ENCODE data around the gene RNF152. TPM values are rescaled to one million over a fixed set of nuclear protein-coding genes. Genes with fewer than 3 reads are reported as not detected.

Gene RNF152
- total and polyA plus RNA-seq, 3 experiments from 2014 or later: 0.13 to 0.38 TPM; not detected in 1

- H3K27me3 ChIP-seq (ENCODE audit: insufficient read depth, low read length, poor library complexity, severe bottlenecking): no peaks in the 10 kb centered on the region
- H3K4me3 ChIP-seq (ENCODE audit: low read length): no peak overlapping the region
- ChIA-PET POLR2A (no interaction called here), CTCF (no interaction called here)
- H3K27ac ChIP-seq (ENCODE audit: low read depth, low read length): no peak overlapping the region
- peaks cover 0 to 4% (median 0%) of the 10 kb centered on the region in 3 donors for H3K4me1 Mint-ChIP-seq
- peak overlapping the region in 1 of 7 donors; percentile 43 for H3K4me3 Mint-ChIP-seq
- no peaks in the 10 kb centered on the region for H3K4me1 ChIP-seq (ENCODE audit: insufficient read depth, low read length)
- H3K9me3 ChIP-seq (ENCODE audit: low read length): no peaks in the 10 kb centered on the region
- peaks cover 0 to 3% (median 0%) of the 10 kb centered on the region in 3 donors for H3K36me3 Mint-ChIP-seq
- DNase-seq: no peak
- no peaks in the 10 kb centered on the region for H3K36me3 ChIP-seq (ENCODE audit: insufficient read depth, low read length)
- H3K27me3 Mint-ChIP-seq: peaks cover 8 to 36% of the 10 kb centered on the region in 2 donors
- no peak overlapping the region for H3K27ac Mint-ChIP-seq
- peaks cover 0 to 3% (median 0%) of the 10 kb centered on the region in 5 donors for H3K9me3 Mint-ChIP-seq
Observed at GRCh38 chr18:61847164-61847791, 45.5 kb downstream of the RNF152 start.

DNA sequence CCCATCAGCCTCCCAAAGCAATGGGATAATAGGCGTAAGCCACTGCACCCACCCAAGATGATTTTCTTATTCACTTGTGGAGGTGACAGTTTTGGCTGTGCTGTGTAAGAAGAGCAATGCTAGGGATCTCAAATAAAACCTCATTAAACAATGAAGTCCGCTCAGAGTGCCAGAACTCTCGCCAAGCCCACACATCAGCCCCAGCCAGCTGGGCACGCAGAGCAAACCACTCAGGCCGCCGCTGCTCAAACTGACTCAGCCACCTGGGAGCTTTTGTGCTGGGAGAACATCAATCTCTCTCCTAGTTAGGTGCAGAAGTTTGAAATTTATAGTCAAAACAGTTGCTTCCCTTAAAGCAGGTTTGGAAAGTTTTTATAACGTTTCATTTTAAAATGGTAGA, 47.6 kb downstream of the RNF152 start:
- H3K4me1 ChIP-seq (ENCODE audit: insufficient read depth, low read length): no peaks in the 10 kb centered on the region
- no peak overlapping the region for H3K4me3 Mint-ChIP-seq
- peaks cover 0 to 3% (median 0%) of the 10 kb centered on the region in 3 donors for H3K36me3 Mint-ChIP-seq
- DNase-seq: no peak
- H3K9me3 ChIP-seq (ENCODE audit: low read length): no peaks in the 10 kb centered on the region
- H3K27ac Mint-ChIP-seq: no peak overlapping the region
- CTCF ChIA-PET: no interaction called here
- H3K27me3 ChIP-seq (ENCODE audit: insufficient read depth, low read length, poor library complexity, severe bottlenecking): no peaks in the 10 kb centered on the region
- peaks cover 8 to 36% of the 10 kb centered on the region in 2 donors for H3K27me3 Mint-ChIP-seq
- peaks cover 0 to 4% (median 0%) of the 10 kb centered on the region in 3 donors for H3K4me1 Mint-ChIP-seq
- no peak overlapping the region for H3K4me3 ChIP-seq (ENCODE audit: low read length)
- H3K36me3 ChIP-seq (ENCODE audit: insufficient read depth, low read length): no peaks in the 10 kb centered on the region
- H3K27ac ChIP-seq (ENCODE audit: low read depth, low read length): no peak overlapping the region
- POLR2A ChIA-PET: no interaction called here
- H3K9me3 Mint-ChIP-seq: peaks cover 0 to 3% (median 0%) of the 10 kb centered on the region in 5 donors

GRCh38 chr18:61844726-61845125, 48.1 kb downstream of the RNF152 start:
- peaks cover 0 to 3% (median 0%) of the 10 kb centered on the region in 5 donors for H3K9me3 Mint-ChIP-seq
- ChIA-PET CTCF (no interaction called here), POLR2A (no interaction called here)
- no peak for DNase-seq
- peaks cover 8 to 36% of the 10 kb centered on the region in 2 donors for H3K27me3 Mint-ChIP-seq
- H3K27me3 ChIP-seq (ENCODE audit: insufficient read depth, low read length, poor library complexity, severe bottlenecking): no peaks in the 10 kb centered on the region
- no peaks in the 10 kb centered on the region for H3K4me1 ChIP-seq (ENCODE audit: insufficient read depth, low read length)
- no peak overlapping the region for H3K27ac ChIP-seq (ENCODE audit: low read depth, low read length)
- H3K27ac Mint-ChIP-seq: no peak overlapping the region
- no peaks in the 10 kb centered on the region for H3K9me3 ChIP-seq (ENCODE audit: low read length)
- H3K4me1 Mint-ChIP-seq: peaks cover 0 to 4% (median 0%) of the 10 kb centered on the region in 3 donors
- H3K36me3 Mint-ChIP-seq: peaks cover 0 to 3% (median 0%) of the 10 kb centered on the region in 3 donors
- no peak overlapping the region for H3K4me3 Mint-ChIP-seq
- no peak overlapping the region for H3K4me3 ChIP-seq (ENCODE audit: low read length)
- H3K36me3 ChIP-seq (ENCODE audit: insufficient read depth, low read length): no peaks in the 10 kb centered on the region

GRCh38 chr18:61842146-61842545, 50.7 kb downstream of the RNF152 start:
- Mint-ChIP-seq H3K9me3 (peaks cover 0 to 3% (median 0%) of the 10 kb centered on the region in 5 donors), H3K27me3 (peaks cover 5 to 34% of the 10 kb centered on the region in 2 donors), H3K27ac (peak overlapping the region in 1 of 8 donors; percentile 5), H3K36me3 (peaks cover 0 to 3% (median 0%) of the 10 kb centered on the region in 3 donors), H3K4me3 (no peak overlapping the region), H3K4me1 (no peaks in the 10 kb centered on the region)
- Histone ChIP-seq H3K27me3 (ENCODE audit: insufficient read depth, low read length, poor library complexity, severe bottlenecking) (no peaks in the 10 kb centered on the region), H3K4me1 (ENCODE audit: insufficient read depth, low read length) (no peaks in the 10 kb centered on the region), H3K4me3 (ENCODE audit: low read length) (no peak overlapping the region), H3K36me3 (ENCODE audit: insufficient read depth, low read length) (no peaks in the 10 kb centered on the region), H3K27ac (ENCODE audit: low read depth, low read length) (no peak overlapping the region), H3K9me3 (ENCODE audit: low read length) (no peaks in the 10 kb centered on the region)
- ChIA-PET CTCF (no interaction called here), POLR2A (no interaction called here)
- DNase-seq: no peak

GRCh38 chr18:61841706-61842105, 51.1 kb downstream of the RNF152 start:
- Histone ChIP-seq H3K4me1 (ENCODE audit: insufficient read depth, low read length) (no peaks in the 10 kb centered on the region), H3K27me3 (ENCODE audit: insufficient read depth, low read length, poor library complexity, severe bottlenecking) (no peaks in the 10 kb centered on the region), H3K36me3 (ENCODE audit: insufficient read depth, low read length) (no peaks in the 10 kb centered on the region), H3K9me3 (ENCODE audit: low read length) (no peaks in the 10 kb centered on the region), H3K4me3 (ENCODE audit: low read length) (no peak overlapping the region), H3K27ac (ENCODE audit: low read depth, low read length) (no peak overlapping the region)
- Mint-ChIP-seq H3K9me3 (peaks cover 0 to 3% (median 0%) of the 10 kb centered on the region in 5 donors), H3K4me1 (no peaks in the 10 kb centered on the region), H3K27ac (no peak overlapping the region), H3K36me3 (peaks cover 0 to 3% (median 0%) of the 10 kb centered on the region in 3 donors), H3K4me3 (no peak overlapping the region), H3K27me3 (peaks cover 5 to 30% of the 10 kb centered on the region in 2 donors)
- ChIA-PET POLR2A (no interaction called here), CTCF (no interaction called here)
- DNase-seq: no peak

GRCh38 chr18:61840324-61840723, 52.5 kb downstream of the RNF152 start:
- ChIA-PET POLR2A (no interaction called here), CTCF (no interaction called here)
- Mint-ChIP-seq H3K4me1 (no peaks in the 10 kb centered on the region), H3K9me3 (no peaks in the 10 kb centered on the region), H3K27me3 (peaks cover 4 to 20% of the 10 kb centered on the region in 2 donors), H3K27ac (no peak overlapping the region), H3K4me3 (no peak overlapping the region), H3K36me3 (peaks cover 0 to 3% (median 0%) of the 10 kb centered on the region in 3 donors)
- no peaks in the 10 kb centered on the region for H3K9me3 ChIP-seq (ENCODE audit: low read length)
- no peaks in the 10 kb centered on the region for H3K27me3 ChIP-seq (ENCODE audit: insufficient read depth, low read length, poor library complexity, severe bottlenecking)
- DNase-seq: no peak
- no peaks in the 10 kb centered on the region for H3K4me1 ChIP-seq (ENCODE audit: insufficient read depth, low read length)
- H3K4me3 ChIP-seq (ENCODE audit: low read length): no peak overlapping the region
- no peaks in the 10 kb centered on the region for H3K36me3 ChIP-seq (ENCODE audit: insufficient read depth, low read length)
- no peak overlapping the region for H3K27ac ChIP-seq (ENCODE audit: low read depth, low read length)

- CTCF ChIA-PET: no interaction called here
Observed at GRCh38 chr18:61838521-61838920, 54.3 kb downstream of the RNF152 start.

GRCh38 chr18:61833978-61834377, 58.8 kb downstream of the RNF152 start:
- H3K27me3 Mint-ChIP-seq: peaks cover 7 to 18% of the 10 kb centered on the region in 2 donors
- H3K9me3 Mint-ChIP-seq: no peaks in the 10 kb centered on the region
- H3K4me1 ChIP-seq (ENCODE audit: insufficient read depth, low read length): peaks cover 16% of the 10 kb centered on the region
- peaks cover 0 to 3% (median 0%) of the 10 kb centered on the region in 3 donors for H3K36me3 Mint-ChIP-seq
- H3K27ac ChIP-seq (ENCODE audit: low read depth, low read length): no peak overlapping the region
- H3K27me3 ChIP-seq (ENCODE audit: insufficient read depth, low read length, poor library complexity, severe bottlenecking): no peaks in the 10 kb centered on the region
- H3K4me1 Mint-ChIP-seq: peaks cover 17 to 25% (median 19%) of the 10 kb centered on the region in 3 donors
- peak overlapping the region in 3 of 7 donors; percentile 24 to 42 (median 30) for H3K4me3 Mint-ChIP-seq
- H3K4me3 ChIP-seq (ENCODE audit: low read length): no peak overlapping the region
- H3K9me3 ChIP-seq (ENCODE audit: low read length): no peaks in the 10 kb centered on the region
- H3K36me3 ChIP-seq (ENCODE audit: insufficient read depth, low read length): no peaks in the 10 kb centered on the region
- CTCF ChIA-PET: interaction anchor here (1.0 kb wide), 1 partner anchor 297 kb away, joined by 3 read pairs; no protein-coding TSS in a partner anchor
- POLR2A ChIA-PET: no interaction called here
- no peak for DNase-seq
- H3K27ac Mint-ChIP-seq: peak overlapping the region in 3 of 8 donors; percentile 52 to 56 (median 55)

More at GRCh38 chr18:61838521-61838920, 54.3 kb downstream of the RNF152 start:
- Mint-ChIP-seq H3K27ac (peak overlapping the region in 1 of 8 donors; percentile 31), H3K4me1 (peaks cover 9 to 15% (median 10%) of the 10 kb centered on the region in 3 donors), H3K36me3 (peaks cover 0 to 3% (median 0%) of the 10 kb centered on the region in 3 donors), H3K9me3 (no peaks in the 10 kb centered on the region), H3K27me3 (peaks cover 3 to 11% of the 10 kb centered on the region in 2 donors), H3K4me3 (no peak overlapping the region)
- H3K27me3 ChIP-seq (ENCODE audit: insufficient read depth, low read length, poor library complexity, severe bottlenecking): no peaks in the 10 kb centered on the region
- H3K4me3 ChIP-seq (ENCODE audit: low read length): no peak overlapping the region
- no peaks in the 10 kb centered on the region for H3K36me3 ChIP-seq (ENCODE audit: insufficient read depth, low read length)
- H3K27ac ChIP-seq (ENCODE audit: low read depth, low read length): no peak overlapping the region
- peaks cover 7% of the 10 kb centered on the region for H3K4me1 ChIP-seq (ENCODE audit: insufficient read depth, low read length)
- POLR2A ChIA-PET: no interaction called here
- H3K9me3 ChIP-seq (ENCODE audit: low read length): no peaks in the 10 kb centered on the region
- DNase-seq: no peak
